GM11168 (cell line): ENCODE results near the gene NDUFS7.
"Not testable (repeated sequence)": the region's sequence is repeated elsewhere in the genome, so short reads cannot be mapped to it uniquely, and the experiment has no call there.

ENCODE experiments used
- in situ Hi-C: fragments of 300-500 bp; cut with MboI; formaldehyde crosslinking; loops from one replicate; pipeline ENCODE4 v1.12.0; 2022; ENCODE audit warnings: low sequenced_read_pairs; ENCODE audit not compliant: unreplicated experiment

The NDUFS7 gene

DNA sequence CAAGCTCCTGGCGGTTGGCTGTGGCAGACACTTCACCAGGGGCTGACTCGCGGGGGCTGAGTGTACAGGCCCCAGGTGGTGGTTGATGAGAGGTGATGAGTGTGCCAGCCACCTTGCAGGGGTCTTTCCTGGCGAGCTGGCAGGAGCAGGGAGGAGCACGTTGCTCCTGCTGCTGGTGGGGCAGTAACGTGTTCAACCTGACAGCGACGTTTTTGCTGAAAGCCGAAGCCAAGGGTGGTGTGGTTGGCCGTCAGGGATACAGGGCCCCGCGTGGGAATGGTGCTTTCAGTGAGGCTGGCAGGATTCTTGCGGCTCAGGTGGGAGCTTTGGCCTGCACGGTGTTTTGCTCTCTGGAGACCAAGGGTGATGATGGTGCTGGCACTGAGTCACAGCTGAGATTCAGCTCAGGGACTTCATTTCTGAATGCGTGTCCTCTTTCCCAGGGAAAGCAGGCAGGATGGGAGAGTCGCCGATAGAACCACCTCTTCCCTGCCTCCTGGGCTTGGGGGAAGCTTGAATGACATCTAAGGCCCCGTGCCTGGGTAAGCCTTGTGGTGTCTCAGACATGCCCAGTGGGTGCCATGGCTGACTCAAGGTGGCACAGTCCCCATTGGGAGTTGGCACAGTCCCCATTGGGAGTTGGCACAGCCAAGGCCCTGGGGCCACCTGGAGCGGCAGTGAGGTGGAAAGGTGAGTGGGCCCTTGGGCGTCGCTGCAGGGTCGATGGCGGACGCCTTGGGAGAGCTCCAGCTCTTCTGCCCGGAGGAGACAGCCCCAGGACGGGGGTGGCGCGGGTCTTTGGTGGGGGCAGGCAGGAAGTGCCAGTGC is 32.5 kb downstream of the NDUFS7 start:
- in situ Hi-C loops = loop anchor here (5.0 kb wide), 1 partner anchor 61 kb away; the partner anchor contains the start of gene C19orf25

- in situ Hi-C loops = loop anchor here (5.0 kb wide), 1 partner anchor 60 kb away; the partner anchor contains the start of gene C19orf25
Measured at GRCh38 chr19:1417145-1417544, 33.4 kb downstream of the NDUFS7 start.

DNA sequence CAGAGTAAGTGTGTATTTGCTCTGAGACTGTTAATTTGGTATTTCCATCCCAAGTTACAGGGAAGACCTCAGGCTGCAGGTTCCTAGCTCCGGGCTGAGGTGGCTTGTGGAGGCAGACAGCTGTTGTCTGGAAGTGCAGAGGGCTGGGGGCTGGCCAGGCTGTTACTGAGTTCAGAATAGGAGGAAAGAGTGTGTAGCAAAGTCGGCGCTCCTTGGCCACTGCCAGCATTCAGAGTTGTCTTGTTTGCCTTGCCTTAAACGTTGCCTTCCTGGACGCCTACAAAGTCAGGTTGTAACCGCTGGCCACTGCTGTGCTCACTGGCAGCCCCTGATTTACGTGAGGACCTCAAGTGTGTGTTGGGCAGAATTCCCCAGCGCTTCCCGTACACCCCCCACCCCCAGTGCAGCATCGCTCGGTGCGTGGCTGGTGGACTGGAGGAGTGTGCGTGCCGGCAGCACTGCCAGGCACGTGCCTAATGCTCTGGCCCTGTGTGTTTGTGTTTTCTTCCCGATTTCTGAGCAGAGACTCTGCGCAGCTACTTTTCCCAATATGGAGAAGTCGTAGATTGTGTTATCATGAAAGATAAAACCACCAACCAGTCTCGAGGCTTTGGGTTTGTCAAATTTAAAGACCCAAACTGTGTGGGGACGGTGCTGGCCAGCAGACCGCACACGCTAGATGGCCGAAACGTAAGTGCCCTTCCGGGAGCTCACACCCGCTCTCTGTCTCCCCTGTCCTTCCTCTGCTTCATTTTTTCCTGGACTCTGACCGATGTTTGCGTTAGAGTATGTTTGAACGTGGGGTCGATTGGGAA is 34.2 kb downstream of the NDUFS7 start:
- in situ Hi-C loops = loop anchor here (5.0 kb wide), 1 partner anchor 59 kb away; the partner anchor contains the start of gene C19orf25

GRCh38 chr19:1418496-1418775 is 34.7 kb downstream of the NDUFS7 start:
- in situ Hi-C loops = loop anchor here (5.0 kb wide), 1 partner anchor 59 kb away; the partner anchor contains the start of gene C19orf25

- in situ Hi-C loops = loop anchor here (5.0 kb wide), 1 partner anchor 58 kb away; the partner anchor contains the start of gene C19orf25
Measured at GRCh38 chr19:1418951-1419738, 35.4 kb downstream of the NDUFS7 start.

DNA sequence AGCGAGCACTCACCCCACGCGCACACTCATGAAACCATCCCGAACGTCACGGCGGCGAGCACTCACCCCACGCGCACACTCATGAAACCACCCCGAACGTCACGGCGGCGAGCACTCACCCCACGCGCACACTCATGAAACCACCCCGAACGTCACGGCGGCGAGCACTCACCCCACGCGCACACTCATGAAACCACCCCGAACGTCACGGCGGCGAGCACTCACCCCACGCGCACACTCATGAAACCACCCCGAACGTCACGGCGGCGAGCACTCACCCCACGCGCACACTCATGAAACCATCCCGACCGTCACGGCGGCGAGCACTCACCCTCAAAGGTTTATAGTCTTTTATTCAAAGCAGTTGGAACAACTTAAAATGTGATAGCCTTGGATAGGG is 36.4 kb downstream of the NDUFS7 start:
- in situ Hi-C loops = not testable (repeated sequence)

GRCh38 chr19:1420590-1420989 is 36.9 kb downstream of the NDUFS7 start:
- in situ Hi-C loops = no loop called here

GRCh38 chr19:1421218-1421957 is 37.7 kb downstream of the NDUFS7 start:
- in situ Hi-C loops = no loop called here

GRCh38 chr19:1421958-1422305 is 38.2 kb downstream of the NDUFS7 start:
- in situ Hi-C loops = no loop called here

DNA sequence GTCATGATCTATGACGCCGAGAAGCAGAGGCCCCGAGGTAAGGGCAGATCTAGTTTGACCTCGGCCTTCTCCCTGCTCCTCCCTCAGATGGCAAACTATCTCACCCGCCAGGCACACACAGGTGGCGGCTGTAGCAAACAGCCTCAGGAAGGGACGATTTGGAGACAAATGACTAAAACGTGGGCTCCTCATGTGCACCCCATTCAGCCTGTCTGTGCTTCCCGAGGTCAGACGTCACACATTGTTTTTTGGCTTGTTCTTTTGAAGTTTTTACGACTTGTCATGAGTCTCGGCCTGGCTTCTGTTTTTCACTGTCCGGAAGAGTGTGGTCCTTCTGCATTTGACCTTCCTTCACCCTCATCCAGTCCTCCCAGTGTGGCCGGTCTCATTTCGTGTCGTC is 38.7 kb downstream of the NDUFS7 start:
- in situ Hi-C loops = no loop called here

DNA sequence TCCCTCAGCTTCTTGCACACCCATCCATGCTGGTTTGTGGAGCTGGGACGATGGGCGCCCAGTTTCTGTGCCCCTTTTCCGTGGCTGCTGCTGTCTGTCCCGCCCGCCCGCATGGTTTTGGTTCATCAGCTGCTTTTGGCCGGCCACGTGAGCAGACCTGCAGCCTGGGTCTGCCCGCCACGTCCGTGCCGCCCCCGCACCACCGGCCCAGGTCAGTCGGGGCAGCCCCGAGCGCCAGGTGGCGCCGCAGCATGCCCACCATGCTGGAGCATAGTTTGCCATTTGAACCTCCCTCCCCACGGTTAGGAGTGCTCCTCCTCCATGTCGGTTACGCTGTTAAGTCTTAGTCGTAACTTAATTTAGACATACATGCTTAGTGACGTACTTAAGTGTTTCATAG is 39.2 kb downstream of the NDUFS7 start:
- in situ Hi-C loops = no loop called here

DNA sequence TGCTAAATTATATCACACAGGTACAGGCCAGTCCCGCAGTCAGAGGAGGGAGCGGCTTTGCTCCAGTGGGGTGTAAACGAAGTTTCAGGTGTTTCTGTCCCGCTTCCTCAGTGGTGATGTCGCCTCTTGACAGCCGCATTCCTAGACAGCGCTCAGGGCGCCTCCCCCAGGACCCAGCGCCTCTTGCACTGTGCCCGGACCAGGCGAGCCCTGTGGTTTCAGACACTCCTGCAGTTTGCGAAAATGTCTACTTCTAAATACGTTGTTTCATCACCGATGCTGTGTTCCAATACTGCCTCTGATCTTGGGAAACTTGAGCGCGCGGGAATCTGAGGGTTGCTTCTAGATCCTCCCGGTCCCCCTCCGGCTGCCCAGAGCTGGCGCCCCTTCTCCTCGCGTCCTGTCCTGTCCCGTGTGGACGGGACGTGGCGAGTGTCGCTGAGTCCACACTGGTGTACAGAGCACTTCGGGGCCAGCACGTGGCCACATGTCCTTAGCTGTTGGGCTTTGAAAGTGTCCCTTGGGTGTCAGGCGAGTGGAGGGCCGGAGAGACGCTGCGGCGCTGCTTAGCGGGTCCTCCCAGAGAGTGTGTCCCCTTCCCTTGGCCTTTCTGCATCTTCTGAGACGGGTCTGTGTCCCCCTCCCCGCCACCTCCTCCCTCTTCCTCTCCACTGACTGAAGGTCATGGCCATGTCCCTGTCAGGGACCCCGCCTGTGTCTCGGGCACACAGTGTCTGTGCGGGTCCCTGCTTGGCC is 39.9 kb downstream of the NDUFS7 start:
- in situ Hi-C loops = no loop called here

GRCh38 chr19:1424192-1424955 is 40.7 kb downstream of the NDUFS7 start:
- in situ Hi-C loops = no loop called here

GRCh38 chr19:1425102-1425837 is 41.6 kb downstream of the NDUFS7 start:
- in situ Hi-C loops = no loop called here

GRCh38 chr19:1425902-1426301 is 42.2 kb downstream of the NDUFS7 start:
- in situ Hi-C loops = no loop called here

DNA sequence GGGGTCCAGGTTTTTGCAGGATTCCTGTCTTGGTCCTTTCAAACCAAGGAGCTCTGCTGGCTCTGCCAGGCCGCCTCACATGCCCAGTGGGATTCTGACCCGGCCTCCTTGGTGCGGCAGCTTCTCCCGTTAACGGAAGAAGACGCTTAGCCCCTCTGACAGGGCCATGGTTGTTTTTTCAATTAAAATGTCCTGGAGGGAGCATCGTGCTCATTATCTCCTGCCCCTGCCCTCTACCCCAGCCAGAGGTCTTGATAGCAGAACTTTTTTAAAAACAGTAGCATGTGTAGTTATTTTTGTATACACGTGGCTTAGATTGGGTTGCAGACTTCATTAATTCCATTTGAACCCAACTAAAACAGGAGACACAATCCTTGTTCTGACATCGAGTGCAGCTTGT is 43.0 kb downstream of the NDUFS7 start:
- in situ Hi-C loops = no loop called here

GRCh38 chr19:1427221-1427920 is 43.7 kb downstream of the NDUFS7 start:
- in situ Hi-C loops = no loop called here
